Occipital lobe (tissue), 2 donors: ENCODE results near the gene PRDM5. TPM values are rescaled to one million over a fixed set of nuclear protein-coding genes. Genes with fewer than 3 reads are reported as not detected.

ENCODE experiments used
- DNase-seq: peaks from one replicate; lab custom pipeline; 2025; lab: John Stamatoyannopoulos, UW
- total RNA-seq: library from RNA; depleted of rRNA; stranded (reverse); fragments of >200 nt; gene quantifications from one replicate; pipeline ENCODE4 v1.2.3, GENCODE V29; 2014

The PRDM5 gene
- total RNA-seq, 1 donor from 2014 or later, result 17.2 TPM

DNA sequence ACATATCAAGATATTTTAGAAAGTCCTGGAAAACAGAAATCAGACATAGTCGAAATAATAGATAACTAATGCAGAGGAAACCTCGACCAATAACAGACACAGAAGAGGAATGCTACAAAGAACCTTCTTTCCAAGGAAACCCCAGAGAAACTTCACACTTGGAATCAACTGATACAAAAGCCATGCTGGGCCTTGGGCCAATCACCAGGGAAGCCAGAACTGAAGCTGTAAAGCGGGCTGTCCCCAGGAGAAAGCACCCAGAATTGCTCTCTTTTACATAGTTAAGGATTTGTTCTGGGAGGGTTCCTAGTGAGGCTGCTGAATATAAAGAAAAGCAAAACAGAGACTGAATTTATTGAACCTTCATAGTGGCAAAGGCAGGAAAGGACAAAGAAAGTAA lies 100.5 kb downstream of the PRDM5 start:
- no peak for DNase-seq

DNA sequence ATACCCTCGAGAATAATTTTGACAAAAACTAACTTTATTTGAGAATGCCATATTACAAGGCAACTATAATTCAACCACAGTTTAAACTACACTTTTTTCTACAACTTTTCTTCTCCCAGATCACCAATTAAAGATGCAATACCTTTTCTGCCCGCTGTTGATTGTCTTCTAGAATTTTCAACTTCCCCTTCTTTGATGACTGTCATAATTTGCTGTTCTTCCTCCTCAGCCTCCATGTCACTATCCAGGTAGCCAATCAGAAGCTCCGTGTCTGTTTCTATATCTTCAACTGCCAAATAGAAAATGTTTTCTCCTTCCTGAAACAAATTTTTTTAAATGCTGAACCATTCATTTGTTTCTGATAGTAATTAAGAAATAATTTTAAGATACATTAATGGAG lies 101.5 kb downstream of the PRDM5 start:
- DNase-seq, result no peak

DNA sequence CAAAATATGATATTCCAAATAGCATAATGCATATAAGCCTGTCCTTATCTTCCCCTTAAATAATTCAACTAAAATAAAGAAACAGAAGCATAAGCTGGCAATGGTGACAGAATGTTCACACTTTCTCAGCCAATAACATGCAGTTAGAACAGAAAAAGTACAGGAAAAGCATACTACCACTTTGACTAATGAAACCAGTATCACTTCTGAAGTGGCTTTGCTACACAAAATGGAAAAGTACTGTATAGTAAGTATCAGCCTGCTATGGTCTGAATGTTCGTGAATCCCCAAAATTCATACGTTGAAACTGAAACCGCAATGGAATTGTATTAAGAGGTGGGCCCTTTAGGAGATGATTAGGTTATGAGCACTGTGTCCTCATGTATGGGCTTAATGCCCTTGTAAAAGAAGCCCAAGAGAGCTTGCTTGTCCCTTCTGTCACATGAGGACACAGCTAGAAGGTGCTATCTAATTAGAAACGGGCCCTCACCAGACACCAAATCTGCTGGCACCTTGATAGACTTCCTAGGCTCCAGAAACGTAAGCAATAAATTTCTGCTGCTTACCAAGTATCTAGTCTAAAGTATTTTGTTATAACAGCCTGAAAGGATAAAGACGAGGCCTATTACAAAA lies 102.6 kb downstream of the PRDM5 start:
- DNase-seq, result no peak

DNA sequence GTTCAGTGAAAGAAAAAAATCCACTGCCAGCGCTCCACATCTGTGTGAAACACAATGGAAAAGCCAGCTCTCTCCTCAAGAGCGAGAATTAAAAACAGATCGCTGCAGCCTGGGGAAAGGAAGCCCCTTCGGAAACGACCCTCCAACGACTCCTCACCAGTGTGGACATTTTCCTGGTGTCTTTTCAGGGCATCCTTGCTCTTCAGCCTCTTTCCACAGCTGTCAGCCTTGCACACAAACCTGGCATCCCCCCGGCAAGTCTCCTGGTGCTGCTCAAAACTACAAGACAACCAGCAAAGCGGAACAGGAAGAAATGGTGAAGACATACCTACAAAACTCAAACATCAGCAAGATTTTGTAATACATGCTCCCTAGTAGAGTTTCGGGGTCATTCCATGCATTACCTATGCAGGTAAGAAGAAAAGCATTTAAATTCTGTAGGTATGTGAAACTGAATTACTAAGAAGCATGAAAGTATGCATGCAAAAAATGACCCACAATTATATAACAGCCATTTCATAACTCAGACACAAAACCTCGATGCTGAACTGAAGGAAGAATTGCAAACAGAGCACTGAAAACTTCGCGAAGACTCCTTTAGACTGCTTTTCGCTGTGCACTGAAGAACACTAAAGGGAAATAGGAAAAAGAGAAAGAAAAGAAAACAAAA lies 106.1 kb downstream of the PRDM5 start:
- no peak for DNase-seq

DNA sequence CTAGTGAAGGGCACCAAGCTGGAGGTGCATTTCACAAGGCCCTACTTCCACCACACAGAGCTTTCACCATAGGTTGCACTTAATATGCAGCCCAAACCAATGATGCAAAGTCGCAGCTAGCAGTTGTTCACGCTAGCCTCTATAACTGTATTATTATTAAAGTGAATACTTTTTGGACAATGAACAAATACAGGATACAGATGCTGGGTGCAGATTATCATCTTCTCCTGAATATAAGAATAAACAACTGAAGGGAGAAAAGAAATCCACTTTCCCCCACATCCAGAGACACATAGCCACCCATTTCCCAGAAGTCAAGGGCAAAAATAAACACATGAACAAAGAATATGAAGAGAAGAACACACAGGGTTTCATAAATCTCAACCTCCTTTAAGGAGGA lies 107.2 kb downstream of the PRDM5 start:
- no peak for DNase-seq

DNA sequence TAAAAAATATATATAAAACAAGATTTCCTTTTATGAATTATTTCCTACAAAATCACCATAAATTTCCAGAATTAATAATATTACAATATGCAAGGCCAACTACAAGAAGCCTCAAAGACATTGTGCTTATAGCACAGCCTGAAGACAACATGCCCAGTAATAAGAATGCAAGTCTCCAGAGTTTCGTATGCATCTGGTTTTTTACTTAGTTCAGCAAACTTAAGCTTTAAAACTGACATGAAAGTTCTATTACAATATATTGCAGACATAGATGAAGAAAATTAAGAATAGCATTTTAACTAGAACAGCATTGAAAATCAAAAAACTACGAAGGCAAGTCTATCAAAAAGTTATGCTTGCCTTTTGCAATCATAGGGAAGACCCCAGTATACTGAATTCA lies 107.6 kb downstream of the PRDM5 start:
- DNase-seq, result no peak

DNA sequence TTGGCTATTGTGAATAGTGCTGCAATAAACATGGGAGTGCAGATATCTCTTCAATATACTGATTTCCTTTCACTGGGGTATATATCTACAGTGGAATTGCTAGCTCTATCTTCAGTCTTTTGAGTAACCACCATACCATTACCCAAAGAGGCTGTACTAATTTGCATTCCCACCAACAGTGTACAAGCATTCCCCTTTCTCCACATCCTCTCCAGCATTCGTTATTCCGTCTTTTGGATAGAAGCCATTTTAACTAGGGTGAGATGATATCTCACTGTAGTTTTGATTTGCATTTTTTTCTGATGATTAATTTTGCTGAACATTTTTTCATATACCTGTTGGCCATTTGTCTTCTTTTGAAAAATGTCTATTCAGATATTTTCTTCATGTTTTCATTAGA lies 110.3 kb downstream of the PRDM5 start:
- no peak for DNase-seq

- DNase-seq, result no peak
Observed at GRCh38 chr4:120809518-120809917, 113.0 kb downstream of the PRDM5 start.

GRCh38 chr4:120808475-120809141 lies 113.9 kb downstream of the PRDM5 start:
- no peak for DNase-seq

GRCh38 chr4:120801137-120801758 lies 121.3 kb downstream of the PRDM5 start:
- DNase-seq, result peak; percentile 36

- DNase-seq, result no peak
Observed at GRCh38 chr4:120798570-120798969, 124.0 kb downstream of the PRDM5 start.

DNA sequence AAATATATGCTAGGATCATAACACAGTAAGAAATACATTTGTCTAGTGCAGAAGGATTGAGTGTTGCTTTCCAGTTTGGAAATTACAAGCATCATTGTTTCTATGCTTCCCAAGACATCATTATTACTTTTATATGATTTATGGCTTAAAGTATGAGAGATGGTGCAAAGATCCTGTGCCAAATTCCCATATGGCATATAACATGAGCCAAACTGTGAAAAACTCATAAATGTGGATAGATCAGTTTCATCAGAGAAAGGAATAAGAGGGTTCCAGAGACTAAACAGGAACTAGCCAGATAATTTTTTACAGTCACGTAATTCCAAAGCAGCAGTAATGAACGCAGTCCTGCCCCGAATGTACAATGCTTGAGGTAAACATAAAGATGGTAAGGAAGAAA lies 126.3 kb downstream of the PRDM5 start:
- DNase-seq, result no peak

- DNase-seq, result no peak
Observed at GRCh38 chr4:120785202-120785601, 137.3 kb downstream of the PRDM5 start.

DNA sequence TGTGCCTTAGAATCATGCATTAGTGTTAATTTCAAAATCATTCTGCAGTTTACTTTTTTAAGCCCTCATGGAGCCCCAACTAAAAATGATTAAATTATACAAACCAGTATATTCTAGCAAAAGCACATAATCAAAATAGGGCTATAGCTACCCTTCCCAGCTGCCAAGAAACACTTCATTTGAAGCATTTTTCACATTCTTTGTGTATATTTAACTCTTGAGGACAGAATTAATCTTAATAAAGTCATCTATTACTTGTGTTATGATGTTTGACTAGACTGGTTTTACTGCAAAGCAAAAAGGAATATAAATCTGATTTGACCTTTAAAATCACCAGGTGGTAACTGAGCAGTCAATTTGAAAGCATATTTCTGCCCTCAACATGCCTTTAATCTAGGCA lies 145.1 kb downstream of the PRDM5 start:
- no peak for DNase-seq

DNA sequence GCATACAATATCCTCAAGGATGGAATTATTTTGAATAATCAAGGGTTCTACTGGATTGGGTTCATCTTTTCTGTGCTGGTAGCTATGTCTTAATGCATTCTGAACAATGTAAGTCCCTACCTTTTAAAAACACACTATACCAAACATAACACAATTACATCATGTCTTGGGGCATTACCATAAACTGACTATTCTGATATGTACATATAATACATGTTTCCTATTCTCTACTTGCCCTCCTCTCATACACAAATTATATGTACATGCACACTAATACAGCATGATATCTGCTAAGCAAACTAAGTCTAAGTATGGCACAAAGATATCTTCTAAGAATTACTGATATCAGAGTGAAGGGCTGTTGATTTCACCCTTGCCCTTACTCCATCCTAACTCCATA lies 147.1 kb downstream of the PRDM5 start:
- DNase-seq, result no peak

DNA sequence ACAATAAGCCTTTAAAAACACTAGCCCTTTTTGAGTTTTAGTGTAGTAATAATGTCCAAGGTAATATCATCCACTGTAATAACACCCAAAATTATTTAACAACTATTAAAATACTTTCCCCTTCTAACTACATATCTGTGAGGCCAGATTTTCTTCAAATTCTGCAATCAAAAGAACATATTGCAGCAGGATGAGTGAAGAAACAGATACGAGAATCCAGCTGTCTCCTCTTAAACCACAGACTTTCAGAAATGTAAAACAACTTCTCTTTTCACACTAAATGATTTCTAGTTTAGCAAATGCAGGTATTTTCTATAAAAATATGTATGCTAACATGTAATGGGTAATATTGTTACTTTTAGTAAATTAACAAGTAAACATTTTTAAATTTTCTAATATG lies 148.9 kb downstream of the PRDM5 start:
- no peak for DNase-seq

DNA sequence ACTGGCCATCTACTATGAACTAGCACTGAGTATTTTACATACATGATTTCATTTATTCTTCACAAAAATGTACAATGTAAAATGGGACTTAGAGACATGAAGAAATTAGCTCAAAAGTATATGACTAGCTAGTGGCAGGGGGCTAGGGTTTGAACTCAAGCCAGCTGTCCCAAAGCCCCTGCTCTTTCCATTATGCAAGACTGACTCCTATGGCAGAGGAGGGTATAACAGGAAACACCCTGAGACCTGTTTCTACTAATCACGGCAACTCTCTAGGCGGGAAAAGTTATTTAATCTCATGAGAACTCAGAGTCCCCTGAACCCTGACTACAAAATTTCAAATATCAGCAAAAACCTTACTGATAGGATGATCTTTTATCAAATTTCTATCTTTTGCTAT lies 150.6 kb downstream of the PRDM5 start:
- DNase-seq, result no peak

DNA sequence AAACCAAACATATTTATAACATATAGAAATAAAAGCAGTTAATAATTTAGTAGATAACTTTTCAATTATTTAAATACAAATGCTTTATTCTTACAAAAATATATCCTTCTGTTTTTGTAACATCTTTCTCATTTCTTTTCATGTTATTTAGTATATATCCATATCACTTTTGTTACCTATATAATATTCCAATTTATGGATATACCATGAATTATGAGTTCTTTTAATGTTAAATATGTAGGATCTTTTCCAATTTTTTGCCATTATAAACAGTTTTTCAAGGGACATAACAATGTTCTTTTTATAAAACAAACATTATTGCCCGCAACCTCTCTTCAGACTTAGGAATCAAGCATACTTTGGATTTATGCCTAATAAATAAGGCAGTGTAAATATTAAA lies 151.6 kb downstream of the PRDM5 start:
- DNase-seq, result no peak

DNA sequence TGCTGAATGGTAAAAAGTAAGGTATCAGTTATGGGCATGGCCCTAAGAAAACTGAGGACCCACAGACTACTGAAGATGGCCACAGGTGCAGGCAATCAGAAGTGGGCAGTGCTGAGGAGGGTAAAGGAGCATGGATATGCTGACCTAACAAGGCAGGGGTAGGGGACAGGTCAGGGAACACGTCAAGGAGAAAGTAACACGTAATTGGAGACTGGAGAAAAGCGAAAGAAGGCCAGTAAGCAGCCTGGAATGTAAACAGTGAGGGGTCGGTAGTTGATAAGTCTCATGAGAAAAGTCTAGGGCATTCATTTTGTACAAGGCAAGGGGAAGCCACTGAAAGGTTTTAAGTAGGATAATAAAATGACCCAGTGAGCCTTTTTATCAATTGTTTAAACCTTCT lies 153.3 kb downstream of the PRDM5 start:
- no peak for DNase-seq

- DNase-seq, result no peak
Observed at GRCh38 chr4:120765260-120765680, 157.3 kb downstream of the PRDM5 start.

GRCh38 chr4:120763650-120764049 lies 158.9 kb downstream of the PRDM5 start:
- no peak for DNase-seq

GRCh38 chr4:120761070-120761469 lies 161.5 kb downstream of the PRDM5 start:
- no peak for DNase-seq

DNA sequence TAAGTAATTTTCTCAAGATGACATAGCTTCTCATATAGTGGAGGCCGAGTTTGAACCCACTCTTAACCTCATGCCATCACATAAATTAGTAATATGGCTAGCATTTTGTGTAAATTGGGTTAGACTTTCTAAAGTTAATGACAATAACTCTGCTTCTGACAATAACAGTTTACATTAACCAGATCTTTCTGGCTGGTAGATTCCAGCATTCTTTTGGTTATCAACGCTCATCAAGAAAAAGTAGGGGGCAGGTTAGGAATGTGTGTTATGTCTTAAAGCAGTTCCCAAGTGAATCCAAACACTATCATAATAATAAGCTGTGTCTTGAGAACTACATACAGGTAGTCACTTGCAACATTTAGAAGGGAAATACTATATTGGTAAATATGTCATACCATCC lies 162.5 kb downstream of the PRDM5 start:
- no peak for DNase-seq
